Nucleus accumbens (tissue), 56 donors: ENCODE data around the gene SCART1.
"Not testable (repeated sequence)": the region's sequence is repeated elsewhere in the genome, so short reads cannot be mapped to it uniquely, and the experiment has no call there.

Experiments used
- DNase-seq, 56 donors: peaks; one replicate each; lab custom pipeline; 2025; lab: John Stamatoyannopoulos, UW

The SCART1 gene

DNA sequence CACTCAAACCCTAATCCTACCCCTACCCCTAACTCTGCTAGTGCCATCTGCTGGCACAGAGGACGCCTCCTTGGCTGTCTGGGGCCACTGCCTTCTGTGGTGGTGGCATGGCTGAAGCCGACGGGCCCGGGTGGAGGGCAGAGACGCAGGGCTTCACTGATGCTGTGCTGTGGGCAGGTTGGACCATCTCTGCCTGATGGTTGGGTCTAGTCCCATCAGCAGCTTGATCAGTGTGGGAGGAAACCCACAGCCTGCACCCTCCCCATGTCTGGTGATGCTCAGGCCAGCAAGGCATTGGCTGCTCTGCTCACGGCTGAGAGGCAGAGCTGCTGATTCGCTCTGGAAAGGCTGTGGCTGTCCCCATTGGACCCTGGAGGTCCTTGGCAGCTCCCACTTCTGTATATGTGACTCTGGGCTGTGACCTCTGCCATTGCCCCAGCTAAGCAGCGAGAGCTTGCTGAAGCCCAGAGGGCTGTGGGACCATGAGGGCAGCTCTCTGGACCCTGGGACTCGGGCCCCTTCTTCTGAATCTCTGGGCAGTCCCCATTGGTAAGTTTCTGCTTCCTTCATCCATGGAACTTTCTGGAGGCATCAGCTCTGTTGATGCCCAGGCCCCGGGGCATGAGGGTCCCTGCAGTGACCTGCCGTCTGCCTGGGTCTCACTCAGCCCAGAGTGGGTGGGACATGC lies at the start of gene SCART1:
Gene SCART1 (plus strand): TSS at position 430 of the 688 bp plus-strand sequence. CDS start 53 bp downstream, at position 483.
- no peak for DNase-seq

GRCh38 chr10:133405272-133405671 lies 48.5 kb upstream of the SCART1 start:
- DNase-seq, result no peak

GRCh38 chr10:133405844-133406527 lies 47.8 kb upstream of the SCART1 start:
- no peak for DNase-seq

DNA sequence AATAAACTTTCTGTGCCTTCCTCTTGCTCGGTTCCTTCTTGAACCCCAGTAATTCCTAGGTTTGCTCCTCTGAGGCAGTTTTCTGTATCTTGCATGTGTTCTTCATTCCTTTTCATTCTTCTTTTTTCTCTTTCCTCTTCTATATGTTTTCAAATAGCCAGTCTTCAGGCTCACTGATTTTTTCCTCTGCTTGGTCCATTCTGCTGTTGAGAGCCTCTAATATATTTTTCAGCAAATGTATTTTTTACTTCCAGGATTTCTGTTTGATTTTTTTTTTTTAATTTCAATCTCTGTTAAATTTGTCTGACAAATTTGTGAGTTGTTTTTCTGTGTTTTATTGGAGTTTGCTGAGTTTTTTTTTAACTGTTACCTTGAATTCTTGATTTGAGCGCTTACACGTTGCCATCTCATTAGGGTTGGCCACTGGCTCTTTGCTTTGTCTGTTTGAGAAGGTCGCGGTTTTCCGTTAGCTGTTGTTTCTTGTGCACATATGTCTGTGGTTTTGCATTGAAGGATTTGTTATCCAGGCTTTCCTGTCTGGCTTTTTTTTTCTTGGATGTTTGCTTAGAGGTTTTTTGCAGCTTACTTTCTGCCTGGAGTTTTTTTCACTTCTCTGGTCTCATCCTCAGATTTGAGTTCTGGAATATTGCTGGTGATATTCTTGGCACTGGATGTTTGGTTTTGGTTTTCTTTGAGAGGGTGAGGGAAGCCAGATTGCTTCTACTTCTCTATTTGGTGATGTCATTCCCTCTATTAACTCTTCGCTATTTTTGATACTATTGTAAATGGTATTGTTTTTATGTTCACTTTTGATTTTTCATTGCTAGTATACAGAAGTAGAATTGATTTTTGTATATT lies 42.0 kb upstream of the SCART1 start:
- DNase-seq, result no peak

DNA sequence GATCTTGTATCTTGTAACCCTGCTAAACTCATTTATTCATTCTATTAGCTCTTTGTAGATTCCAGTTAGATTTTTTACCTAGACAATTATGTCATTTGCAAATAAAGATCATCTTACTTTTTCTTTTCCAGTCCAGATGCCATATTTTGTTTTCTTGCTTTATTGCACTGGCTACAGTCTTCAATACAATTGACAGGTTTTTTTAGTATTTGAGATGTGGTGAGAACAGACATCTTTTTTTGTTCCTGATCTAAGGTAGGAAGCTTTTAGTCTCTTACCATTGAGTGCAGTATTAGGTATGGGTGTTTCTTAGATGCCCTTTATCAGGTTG lies 41.4 kb upstream of the SCART1 start:
- DNase-seq, result no peak

DNA sequence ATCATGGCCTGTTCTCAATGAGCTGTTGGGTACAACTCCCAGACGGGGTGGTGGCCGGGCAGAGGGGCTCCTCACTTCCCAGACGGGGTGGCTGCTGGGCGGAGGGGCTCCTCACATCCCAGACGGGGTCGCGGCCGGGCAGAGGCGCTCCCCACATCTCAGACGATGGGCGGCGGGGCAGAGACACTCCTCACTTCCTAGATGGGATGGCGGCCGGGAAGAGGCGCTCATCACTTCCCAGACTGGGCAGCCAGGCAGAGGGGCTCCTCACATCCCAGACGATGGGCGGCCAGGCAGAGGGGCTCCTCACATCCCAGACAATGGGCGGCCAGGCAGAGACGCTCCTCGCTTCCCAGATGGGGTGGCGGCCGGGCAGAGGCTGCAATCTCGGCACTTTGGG lies 39.3 kb upstream of the SCART1 start:
- DNase-seq, result not testable (repeated sequence)

DNA sequence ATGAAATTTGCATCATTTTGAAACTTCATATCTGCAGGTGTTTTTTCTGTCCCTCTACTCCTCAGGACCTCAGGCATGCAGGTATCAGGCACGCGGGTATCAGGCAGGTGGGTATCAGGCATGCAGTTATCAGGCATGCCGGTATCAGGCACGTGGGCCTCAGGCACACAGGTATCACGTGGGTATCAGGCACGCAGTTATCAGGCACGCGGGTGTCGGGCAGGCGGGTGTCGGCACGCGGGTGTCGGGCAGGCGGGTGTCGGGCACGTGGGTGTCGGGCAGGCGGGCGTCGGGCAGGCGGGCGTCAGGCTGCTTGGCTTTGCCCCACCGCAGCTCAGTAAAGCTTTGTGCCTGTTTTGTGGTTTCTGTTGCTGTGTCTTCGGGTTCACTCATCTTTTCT lies 38.0 kb upstream of the SCART1 start:
- no peak for DNase-seq

DNA sequence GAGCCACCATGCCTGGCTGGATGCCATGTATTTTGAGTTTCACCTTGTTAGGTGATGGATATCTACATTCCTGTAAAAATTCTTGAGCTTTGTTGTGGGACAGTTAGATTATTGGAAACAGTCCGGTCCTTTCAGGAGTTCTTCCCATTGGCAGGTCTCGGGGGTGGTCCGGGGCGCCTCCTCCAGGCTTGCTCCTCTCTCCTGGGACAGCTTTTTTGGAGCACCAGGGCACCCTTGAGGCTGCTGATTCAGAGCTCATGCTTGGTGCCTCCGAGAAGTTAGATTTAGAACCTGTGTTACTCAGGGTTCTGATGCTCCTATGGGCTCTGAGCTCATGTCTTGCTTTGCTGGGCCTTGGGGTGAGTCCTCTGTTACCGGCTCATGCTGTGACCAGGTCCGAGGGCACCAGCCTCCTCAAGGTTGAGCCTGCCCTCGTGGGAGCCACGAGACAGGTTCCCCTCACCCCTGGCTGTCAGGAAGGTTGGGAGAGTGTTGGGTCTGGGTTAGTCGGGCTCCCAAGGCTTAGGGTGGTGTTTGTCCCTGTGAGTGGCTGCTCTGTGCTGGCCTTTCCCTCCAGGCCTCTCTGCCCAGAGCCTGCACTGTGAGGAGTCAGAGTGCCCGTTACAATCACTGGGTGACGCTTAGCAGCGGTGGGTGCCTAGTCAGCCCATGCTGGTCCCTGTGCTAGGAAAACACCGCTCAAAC lies 35.3 kb upstream of the SCART1 start:
- no peak for DNase-seq

GRCh38 chr10:133419211-133419950 lies 34.4 kb upstream of the SCART1 start:
- no peak for DNase-seq

GRCh38 chr10:133420028-133420427 lies 33.7 kb upstream of the SCART1 start:
- DNase-seq, result no peak

DNA sequence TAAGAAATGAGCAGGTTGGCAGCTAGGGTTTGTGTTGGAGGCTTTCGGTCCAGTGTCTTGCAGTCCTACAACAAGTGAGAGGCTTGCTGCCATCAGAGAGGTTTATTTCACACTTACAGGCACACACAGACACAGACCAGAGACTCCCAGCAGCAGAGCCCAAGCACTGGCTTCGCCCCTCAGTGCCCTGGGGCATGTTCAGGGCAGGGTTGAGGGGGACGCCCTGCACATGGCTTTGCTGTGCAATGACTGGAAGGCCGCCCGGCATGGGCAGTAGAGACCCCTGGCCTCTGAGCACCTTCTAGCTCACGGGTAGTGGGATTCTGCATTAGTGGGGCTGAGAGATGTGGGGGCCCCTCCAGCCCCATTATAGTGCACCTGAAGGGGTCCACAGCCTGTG lies 33.2 kb upstream of the SCART1 start:
- DNase-seq, result no peak

GRCh38 chr10:133421336-133422222 lies 32.2 kb upstream of the SCART1 start:
- no peak for DNase-seq

GRCh38 chr10:133422223-133422806 lies 31.4 kb upstream of the SCART1 start:
- DNase-seq, result no peak

GRCh38 chr10:133422807-133423771 lies 30.7 kb upstream of the SCART1 start:
- no peak for DNase-seq

DNA sequence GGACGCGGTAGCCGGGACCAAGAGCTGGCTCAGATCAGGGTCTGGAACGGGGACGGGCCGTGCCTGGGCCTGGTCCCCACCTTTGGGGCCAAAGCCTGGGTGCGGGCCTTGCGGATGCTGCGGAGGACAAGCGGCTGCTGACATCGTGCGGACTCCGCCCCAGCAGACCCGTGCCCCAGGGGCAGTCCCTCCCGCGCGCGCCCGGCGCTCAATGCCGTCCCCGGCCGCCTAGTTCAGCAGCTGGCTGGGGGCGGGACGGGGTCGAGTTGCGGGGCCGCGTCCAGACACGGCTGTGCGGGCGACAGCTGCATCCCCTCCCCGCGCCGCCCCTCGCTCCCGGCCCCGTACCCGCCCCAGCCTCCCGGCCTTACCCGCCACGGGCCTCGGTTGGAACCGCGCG lies 29.6 kb upstream of the SCART1 start:
- DNase-seq, result not testable (repeated sequence)

GRCh38 chr10:133424601-133425000 lies 29.1 kb upstream of the SCART1 start, which contains the start of gene SPRN:
SPRN (minus strand) TSS chr10:133424625; CDS start chr10:133423681, 944 bp downstream.
- DNase-seq, result not testable (repeated sequence)

GRCh38 chr10:133429571-133429970 lies 24.2 kb upstream of the SCART1 start:
- DNase-seq, result not testable (repeated sequence)
